ENCODE measurements around the gene APOBEC4.

Gene APOBEC4, protein sequence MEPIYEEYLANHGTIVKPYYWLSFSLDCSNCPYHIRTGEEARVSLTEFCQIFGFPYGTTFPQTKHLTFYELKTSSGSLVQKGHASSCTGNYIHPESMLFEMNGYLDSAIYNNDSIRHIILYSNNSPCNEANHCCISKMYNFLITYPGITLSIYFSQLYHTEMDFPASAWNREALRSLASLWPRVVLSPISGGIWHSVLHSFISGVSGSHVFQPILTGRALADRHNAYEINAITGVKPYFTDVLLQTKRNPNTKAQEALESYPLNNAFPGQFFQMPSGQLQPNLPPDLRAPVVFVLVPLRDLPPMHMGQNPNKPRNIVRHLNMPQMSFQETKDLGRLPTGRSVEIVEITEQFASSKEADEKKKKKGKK

DNA sequence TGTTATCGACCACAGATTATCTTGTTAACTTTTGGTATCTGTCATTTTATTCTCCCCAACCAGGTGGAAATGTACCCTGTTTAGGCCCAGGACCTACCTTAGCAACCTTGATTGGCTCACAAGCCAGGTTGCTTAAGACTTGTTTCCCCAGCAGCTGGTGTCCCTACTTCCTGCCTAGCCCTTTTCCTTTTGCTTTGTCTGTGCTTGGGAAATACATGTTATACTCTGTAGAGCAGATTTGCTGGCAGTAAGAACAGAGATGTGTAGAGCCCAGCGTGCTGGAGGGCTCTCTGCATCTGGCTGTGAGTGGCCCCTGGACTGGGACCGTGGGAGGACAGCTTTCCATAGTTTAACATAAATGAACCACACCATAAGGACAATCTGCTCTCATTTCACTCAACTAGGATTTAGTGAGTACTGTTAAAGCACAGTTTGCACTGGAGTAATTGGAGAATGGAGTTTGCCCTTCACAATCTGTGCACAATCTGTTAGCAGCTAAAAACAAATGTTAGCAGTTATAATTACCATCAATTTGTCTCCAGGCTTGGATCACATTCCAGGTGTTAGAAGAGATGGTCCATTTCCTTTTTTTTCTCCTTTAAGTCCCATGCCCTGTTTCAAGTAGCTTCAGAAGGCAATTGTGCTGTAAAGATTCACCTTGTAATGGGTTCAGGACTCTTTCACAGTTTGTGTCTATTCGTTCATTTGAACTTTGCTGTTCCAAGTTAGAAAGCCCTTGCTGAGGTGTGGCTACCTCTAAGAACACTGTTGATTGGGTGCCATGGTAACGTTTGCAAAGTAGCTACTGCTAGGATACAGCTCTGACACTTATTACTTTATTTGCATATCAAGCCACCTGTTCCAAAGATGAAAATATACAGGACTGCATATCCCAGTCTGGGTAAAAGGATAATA, at the start of gene APOBEC4:
APOBEC4 (minus strand) TSS at position 770 of the 915 bp plus-strand sequence. CDS start 4,535 bp downstream, outside the sequence.
- peak within 1 kb of the TSS; percentile 17 for H3K27ac Mint-ChIP-seq

DNA sequence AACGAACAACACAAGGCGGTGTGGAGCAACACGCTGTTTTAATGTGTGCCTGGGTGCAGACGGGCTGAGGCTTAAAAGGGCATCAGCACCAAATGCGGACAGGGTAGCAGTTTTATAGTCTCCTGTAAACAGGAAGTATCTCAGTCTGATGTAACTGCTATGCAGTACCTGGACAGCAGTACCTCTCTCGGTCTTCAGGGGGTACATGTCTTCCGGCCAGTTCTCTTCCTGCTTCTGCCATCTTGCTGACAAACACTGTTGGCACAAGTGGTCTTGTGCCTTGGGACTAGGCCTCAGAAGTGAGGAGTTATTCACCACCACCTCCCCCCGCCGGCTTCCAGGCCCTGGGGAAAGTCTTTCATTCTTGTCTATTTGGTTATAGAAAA, 49.7 kb upstream of the APOBEC4 start:
- Mint-ChIP-seq H3K36me3 (ENCODE audit: low read depth) (no peaks in the 10 kb centered on the region), H3K9me3 (no peaks in the 10 kb centered on the region), H3K4me1 (peaks cover 20% of the 10 kb centered on the region), H3K4me3 (no peak overlapping the region), H3K27ac (no peak overlapping the region), H3K27me3 (ENCODE audit: low read depth, poor library complexity) (no peaks in the 10 kb centered on the region)
- no peak for DNase-seq
- TF ChIP-seq CTCF (IDR thresholded peaks at IDR 0.05), result no peak

More for the DNA sequence above, at the start of gene APOBEC4:
- Mint-ChIP-seq H3K36me3 (ENCODE audit: low read depth) (no peaks in the 10 kb centered on the region), H3K27me3 (ENCODE audit: low read depth, poor library complexity) (peaks cover 3% of the 10 kb centered on the region), H3K4me1 (peaks cover 6% of the 10 kb centered on the region), H3K9me3 (no peaks in the 10 kb centered on the region), H3K4me3 (no peak within 1 kb of the TSS)
- DNase-seq, result no peak
- TF ChIP-seq CTCF (IDR thresholded peaks at IDR 0.05), result no peak

DNA sequence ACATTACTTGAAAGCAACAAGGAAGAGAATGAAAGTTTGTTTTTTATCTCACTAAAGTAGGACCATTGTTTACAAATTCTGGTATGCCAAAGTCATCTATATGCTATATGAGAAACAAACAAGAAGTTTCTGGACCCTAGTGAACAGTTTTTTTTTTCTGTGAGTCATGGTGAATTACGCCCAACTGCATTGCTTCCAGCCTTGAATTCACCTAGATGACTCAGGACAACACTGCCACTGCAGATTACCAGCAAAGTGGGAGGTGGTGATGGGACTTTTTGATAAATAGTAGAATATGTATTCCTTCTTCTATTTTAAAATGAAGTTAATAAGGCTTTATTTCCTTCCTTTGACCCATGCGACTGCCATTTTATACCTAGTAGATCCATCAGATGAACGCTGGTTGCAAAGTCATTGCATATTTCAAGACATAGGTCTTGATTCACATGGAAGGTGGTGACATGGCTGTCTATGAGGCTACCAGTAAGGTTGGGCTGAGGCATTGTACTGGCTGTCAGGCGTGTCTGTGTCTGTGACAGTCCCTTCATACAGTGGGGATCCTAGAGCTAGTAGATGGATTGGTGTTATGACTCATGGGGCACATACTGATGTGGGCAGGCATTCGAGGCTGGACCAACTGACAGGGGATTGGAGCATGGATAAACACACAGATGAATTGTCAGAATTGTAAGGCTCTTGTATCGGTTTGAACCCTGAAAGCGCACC, 49.1 kb upstream of the APOBEC4 start:
- no peak overlapping the region for H3K4me3 Mint-ChIP-seq
- TF ChIP-seq CTCF (IDR thresholded peaks at IDR 0.05), result no peak
- no peak overlapping the region for H3K27ac Mint-ChIP-seq
- no peaks in the 10 kb centered on the region for H3K9me3 Mint-ChIP-seq
- no peaks in the 10 kb centered on the region for H3K27me3 Mint-ChIP-seq (ENCODE audit: low read depth, poor library complexity)
- no peaks in the 10 kb centered on the region for H3K36me3 Mint-ChIP-seq (ENCODE audit: low read depth)
- H3K4me1 Mint-ChIP-seq, result peaks cover 20% of the 10 kb centered on the region
- DNase-seq, result no peak

DNA sequence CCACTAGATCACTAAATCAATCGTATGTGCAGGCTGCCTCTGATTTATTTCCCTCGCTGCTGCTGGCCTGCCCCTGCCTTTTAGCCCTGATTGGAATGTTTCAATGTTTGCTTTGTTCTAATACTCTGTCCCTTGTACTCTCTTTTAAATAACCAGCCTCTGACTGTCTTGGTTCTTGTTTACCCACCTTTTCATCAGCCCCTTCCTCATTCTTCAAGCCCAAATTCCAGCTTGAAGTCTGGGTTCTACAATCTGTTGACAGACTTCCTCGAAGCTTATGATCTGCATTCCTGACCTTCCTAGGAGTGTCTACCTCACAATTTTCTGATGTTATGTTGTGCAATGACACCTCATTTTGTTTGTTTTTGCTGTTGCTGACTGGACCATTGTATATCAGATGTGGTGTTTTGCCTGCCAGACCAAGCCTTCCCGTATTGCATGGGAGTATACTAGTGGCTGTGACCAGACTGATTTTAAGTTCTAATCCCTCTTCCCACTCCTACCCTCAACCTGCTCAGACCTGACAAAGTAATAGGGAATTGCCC, 46.6 kb upstream of the APOBEC4 start:
- H3K4me1 Mint-ChIP-seq, result peaks cover 20% of the 10 kb centered on the region
- H3K27ac Mint-ChIP-seq, result peak overlapping the region; percentile 91
- TF ChIP-seq CTCF (IDR thresholded peaks at IDR 0.05), result no peak
- DNase-seq, result peak; percentile 19
- H3K9me3 Mint-ChIP-seq, result no peaks in the 10 kb centered on the region
- no peaks in the 10 kb centered on the region for H3K36me3 Mint-ChIP-seq (ENCODE audit: low read depth)
- H3K4me3 Mint-ChIP-seq, result no peak overlapping the region
- peaks cover 2% of the 10 kb centered on the region for H3K27me3 Mint-ChIP-seq (ENCODE audit: low read depth, poor library complexity)

GRCh38 chr1:183697814-183698590, 44.9 kb upstream of the APOBEC4 start:
- Mint-ChIP-seq H3K36me3 (ENCODE audit: low read depth) (no peaks in the 10 kb centered on the region), H3K27me3 (ENCODE audit: low read depth, poor library complexity) (peaks cover 2% of the 10 kb centered on the region), H3K9me3 (no peaks in the 10 kb centered on the region), H3K4me3 (no peak overlapping the region), H3K27ac (no peak overlapping the region), H3K4me1 (peaks cover 20% of the 10 kb centered on the region)
- no peak for TF ChIP-seq CTCF (IDR thresholded peaks at IDR 0.05)
- DNase-seq, result no peak
